ENCODE data around the gene S100A3. TPM values are rescaled to one million over a fixed set of nuclear protein-coding genes. Genes with fewer than 3 reads are reported as not detected.
A peak's percentile ranks its signal among the peaks of the same experiment; 100 is the strongest.
"Not testable (repeated sequence)": the region's sequence is repeated elsewhere in the genome, so short reads cannot be mapped to it uniquely, and the experiment has no call there.

The S100A3 gene, protein sequence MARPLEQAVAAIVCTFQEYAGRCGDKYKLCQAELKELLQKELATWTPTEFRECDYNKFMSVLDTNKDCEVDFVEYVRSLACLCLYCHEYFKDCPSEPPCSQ
- total RNA-seq: 0.49 TPM
- long read RNA-seq: 0 reads

GRCh38 chr1:153548722-153549688 lies at the start of gene S100A3:
S100A3 (minus strand) TSS chr1:153549258; CDS start chr1:153548485, 773 bp downstream.
- peak; percentile 79 for DNase-seq (ENCODE audit: missing footprints)
- ATAC-seq: peak; percentile 57
- intact Hi-C loops (cut with DNase I): no loop called here

DNA sequence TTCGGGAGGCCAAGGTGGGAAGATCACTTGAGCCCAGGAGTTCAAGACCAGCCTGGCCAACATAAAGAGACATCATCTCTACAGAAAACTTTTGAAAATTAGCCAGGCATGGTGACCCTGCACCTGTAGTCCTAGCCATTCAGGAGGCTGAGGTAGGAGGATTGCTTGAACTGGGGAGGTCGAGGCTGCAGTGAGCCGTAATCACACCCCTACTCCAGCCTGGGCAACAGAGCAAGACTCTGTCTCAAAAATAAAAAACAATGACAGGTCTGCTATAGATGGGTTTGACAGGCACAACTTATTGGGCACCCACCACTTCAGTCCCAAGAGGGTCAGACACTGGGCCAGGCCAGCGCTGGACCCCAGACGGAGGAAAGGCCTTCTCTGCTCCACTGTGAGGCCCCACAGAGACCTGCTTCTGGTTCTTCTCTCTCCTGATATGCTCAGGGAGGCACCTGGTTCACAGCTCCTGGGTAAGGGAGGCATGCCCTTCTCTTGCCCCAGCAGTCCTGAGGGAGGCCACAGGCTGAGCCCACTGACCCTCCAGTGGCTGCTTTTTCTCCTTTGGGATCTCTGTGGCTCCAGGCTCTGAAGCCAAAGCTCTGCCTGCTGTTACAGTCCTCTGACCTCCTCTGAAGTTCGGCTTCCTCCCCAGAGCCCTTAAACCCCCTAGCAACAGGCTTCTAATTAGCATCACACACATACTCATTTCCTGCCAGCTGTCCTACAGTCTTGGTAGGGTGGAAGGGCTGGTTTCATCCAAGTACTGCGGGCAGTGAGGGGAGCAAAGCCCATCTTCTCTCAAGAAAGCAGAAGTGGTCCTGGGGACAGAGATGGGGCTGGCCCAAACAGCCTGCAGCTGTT lies 49.5 kb upstream of the S100A3 start:
- intact Hi-C loops (cut with DNase I): no loop called here
- ATAC-seq: peak; percentile 60
- no peak for DNase-seq (ENCODE audit: missing footprints)

- ATAC-seq (no peak), DNase-seq (ENCODE audit: missing footprints) (no peak)
- intact Hi-C loops (cut with DNase I): no loop called here
These were observed 48.1 kb upstream of the S100A3 start for GRCh38 chr1:153597206-153597605.

GRCh38 chr1:153592748-153593147 lies 43.7 kb upstream of the S100A3 start:
- ATAC-seq (no peak), DNase-seq (ENCODE audit: missing footprints) (no peak)
- intact Hi-C loops (cut with DNase I): no loop called here

DNA sequence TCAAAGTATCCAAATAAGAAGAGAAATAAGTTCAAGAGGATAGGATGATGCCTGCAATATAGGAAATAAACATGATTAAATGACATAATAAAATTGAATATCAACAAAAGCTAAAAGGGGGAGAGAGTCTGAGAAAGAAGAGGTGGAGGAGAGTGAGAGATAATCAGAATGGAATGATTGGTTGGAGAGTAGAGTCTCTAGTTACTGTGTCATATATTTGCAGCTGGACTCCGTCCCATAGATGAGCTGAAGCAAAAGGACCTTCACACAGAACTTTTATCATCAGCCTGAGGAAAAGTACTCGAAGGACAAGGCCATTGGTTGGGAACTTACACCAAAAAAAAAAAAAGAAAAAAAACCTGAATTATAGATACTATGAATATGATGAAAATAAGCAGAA lies 39.4 kb upstream of the S100A3 start:
- intact Hi-C loops (cut with DNase I): no loop called here
- ATAC-seq: no peak
- DNase-seq (ENCODE audit: missing footprints): no peak

DNA sequence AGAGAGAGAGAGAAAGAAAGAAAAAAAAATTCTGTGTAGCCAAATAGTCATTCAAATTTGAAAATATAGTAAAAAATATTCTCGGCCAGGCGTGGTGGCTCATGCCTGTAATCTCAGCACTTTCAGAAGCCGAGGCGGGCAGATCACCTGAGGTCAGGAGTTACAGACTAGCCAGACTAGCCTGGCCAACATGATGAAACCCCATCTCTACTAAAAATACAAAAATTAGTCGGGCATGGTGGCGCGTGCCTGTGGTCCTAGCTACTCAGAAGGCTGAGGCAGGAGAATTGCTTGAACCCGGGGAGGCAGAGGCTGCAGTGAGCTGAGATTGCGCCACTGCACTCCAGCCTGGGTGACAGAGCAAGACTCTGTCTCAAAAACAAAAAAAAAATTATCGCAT lies 39.0 kb upstream of the S100A3 start:
- ATAC-seq; intact Hi-C loops (cut with DNase I); DNase-seq (ENCODE audit: missing footprints): not testable (repeated sequence)

- intact Hi-C loops (cut with DNase I): no loop called here
- DNase-seq (ENCODE audit: missing footprints) (no peak), ATAC-seq (peak; percentile 26)
These were observed 38.3 kb upstream of the S100A3 start for GRCh38 chr1:153587314-153587713.

GRCh38 chr1:153586347-153586746 lies 37.3 kb upstream of the S100A3 start:
- intact Hi-C loops (cut with DNase I): no loop called here
- DNase-seq (ENCODE audit: missing footprints) (no peak), ATAC-seq (no peak)

DNA sequence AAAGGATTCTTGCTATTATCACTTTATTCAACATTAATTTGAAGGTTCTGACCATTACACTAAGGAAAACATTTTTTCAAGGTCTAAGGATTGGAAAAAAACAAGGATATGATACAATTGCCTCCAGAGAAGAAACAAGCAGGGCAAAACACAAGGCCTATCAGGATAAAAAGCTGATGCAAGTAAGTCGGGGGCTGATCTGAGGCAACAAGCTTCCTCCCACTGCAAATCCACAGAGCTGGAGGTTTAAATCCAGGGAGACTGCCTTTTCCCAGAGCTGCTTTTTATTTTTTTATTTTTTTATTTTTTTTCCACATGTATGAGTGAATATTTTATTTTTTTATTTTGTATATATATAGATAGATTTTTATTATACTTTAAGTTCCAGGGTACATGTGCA lies 35.9 kb upstream of the S100A3 start:
- ATAC-seq (no peak), DNase-seq (ENCODE audit: missing footprints) (no peak)
- intact Hi-C loops (cut with DNase I): no loop called here

- no peak for ATAC-seq
- intact Hi-C loops (cut with DNase I): no loop called here
- no peak for DNase-seq (ENCODE audit: missing footprints)
These were observed 34.9 kb upstream of the S100A3 start for GRCh38 chr1:153583976-153584375.

DNA sequence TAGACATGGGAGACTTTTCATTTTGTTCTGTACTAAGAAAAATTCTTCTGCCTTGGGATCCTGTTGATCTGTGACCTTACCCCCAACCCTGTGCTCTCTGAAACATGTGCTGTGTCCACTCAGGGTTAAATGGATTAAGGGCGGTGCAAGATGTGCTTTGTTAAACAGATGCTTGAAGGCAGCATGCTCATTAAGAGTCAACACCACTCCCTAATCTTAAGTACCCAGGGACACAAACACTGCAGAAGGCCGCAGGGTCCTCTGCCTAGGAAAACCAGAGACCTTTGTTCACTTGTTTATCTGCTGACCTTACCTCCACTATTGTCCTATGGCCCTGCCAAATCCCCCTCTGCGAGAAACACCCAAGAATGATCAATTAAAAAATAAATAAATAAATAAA lies 34.5 kb upstream of the S100A3 start:
- DNase-seq (ENCODE audit: missing footprints); ATAC-seq; intact Hi-C loops (cut with DNase I): not testable (repeated sequence)

DNA sequence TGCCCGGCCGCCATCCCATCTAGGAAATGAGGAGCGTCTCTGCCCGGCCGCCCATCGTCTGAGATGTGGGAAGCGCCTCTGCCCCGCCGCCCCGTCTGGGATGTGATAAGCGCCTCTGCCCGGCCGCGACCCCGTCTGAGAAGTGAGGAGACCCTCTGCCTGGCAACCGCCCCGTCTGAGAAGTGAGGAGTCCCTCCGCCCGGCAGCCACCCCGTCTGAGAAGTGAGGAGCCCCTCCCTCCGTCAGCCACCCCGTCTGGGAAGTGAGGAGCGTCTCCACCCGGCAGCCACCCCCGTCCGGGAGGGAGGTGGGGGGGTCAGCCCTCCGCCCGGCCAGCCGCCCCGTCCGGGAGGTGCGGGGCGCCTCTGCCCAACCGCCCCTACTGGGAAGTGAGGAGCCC lies 33.8 kb upstream of the S100A3 start:
- DNase-seq (ENCODE audit: missing footprints); intact Hi-C loops (cut with DNase I); ATAC-seq: not testable (repeated sequence)

GRCh38 chr1:153578936-153579335 lies 29.9 kb upstream of the S100A3 start:
- DNase-seq (ENCODE audit: missing footprints): no peak
- intact Hi-C loops (cut with DNase I): loop anchor here (10.0 kb wide), 1 partner anchor 176 kb away; no protein-coding TSS in a partner anchor
- no peak for ATAC-seq

DNA sequence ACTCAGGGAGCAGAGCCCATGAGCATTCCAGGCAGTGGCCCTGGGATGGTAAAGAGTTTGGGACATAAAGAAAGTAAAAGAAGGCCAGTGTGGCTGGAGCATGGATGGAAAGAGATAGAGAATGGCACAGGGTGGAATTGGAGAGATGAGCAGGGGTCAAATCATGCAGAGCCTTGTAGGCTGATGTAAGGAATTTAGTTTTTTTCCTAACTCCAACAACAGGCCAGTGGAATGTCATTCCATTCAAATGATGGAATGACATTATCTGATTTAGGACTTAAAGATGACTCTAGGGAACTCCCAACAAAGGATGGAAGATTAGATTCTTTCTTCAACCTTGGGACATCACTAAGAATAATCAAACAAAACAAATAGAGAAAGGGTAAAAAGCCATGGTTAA lies 29.4 kb upstream of the S100A3 start:
- intact Hi-C loops (cut with DNase I): loop anchor here (10.0 kb wide), 1 partner anchor 176 kb away; no protein-coding TSS in a partner anchor
- DNase-seq (ENCODE audit: missing footprints) (no peak), ATAC-seq (no peak)

DNA sequence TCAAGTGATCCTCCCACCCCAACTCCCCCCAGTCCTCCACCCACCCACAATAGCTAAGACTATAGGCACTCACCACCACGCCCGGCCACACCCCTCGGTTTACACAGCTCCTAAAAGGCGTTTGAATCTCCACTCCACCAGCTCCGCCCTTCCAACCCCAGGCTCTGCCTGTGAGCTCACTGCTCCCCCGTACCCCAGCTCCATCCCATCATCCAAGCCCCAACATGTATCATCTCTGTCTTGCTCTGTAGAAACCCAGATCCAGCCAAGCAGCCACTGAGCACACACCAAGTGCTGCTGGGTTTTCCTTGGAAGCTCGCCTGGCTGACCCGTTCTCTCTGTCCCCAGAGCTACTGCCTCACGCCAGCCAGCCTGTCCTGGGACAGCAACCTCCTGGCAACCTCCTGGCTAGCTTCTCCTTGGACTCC lies 28.6 kb upstream of the S100A3 start:
- intact Hi-C loops (cut with DNase I): loop anchor here (10.0 kb wide), 1 partner anchor 177 kb away; no protein-coding TSS in a partner anchor
- DNase-seq (ENCODE audit: missing footprints) (no peak), ATAC-seq (peak; percentile 69)

GRCh38 chr1:153577138-153577537 lies 28.1 kb upstream of the S100A3 start:
- intact Hi-C loops (cut with DNase I): loop anchor here (10.0 kb wide), 1 partner anchor 178 kb away; no protein-coding TSS in a partner anchor
- no peak for ATAC-seq
- no peak for DNase-seq (ENCODE audit: missing footprints)

DNA sequence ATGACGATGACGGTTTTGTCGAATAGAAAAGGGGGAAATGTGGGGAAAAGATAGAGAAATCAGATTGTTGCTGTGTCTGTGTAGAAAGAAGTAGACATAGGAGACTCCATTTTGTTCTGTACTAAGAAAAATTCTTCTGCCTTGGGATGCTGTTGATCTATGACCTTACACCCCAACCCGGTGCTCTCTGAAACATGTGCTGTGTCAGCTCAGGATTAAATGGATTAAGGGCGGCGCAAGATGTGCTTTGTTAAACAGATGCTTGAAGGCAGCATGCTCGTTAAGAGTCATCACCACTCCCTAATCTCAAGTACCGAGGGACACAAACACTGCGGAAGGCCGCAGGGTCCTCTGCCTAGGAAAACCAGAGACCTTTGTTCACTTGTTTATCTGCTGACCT lies 26.4 kb upstream of the S100A3 start:
- ATAC-seq; DNase-seq (ENCODE audit: missing footprints): not testable (repeated sequence)
- intact Hi-C loops (cut with DNase I): loop anchor here (10.0 kb wide), 1 partner anchor 179 kb away; no protein-coding TSS in a partner anchor

- not testable (repeated sequence) for DNase-seq (ENCODE audit: missing footprints)
These were observed 26.0 kb upstream of the S100A3 start for GRCh38 chr1:153575081-153575491.

GRCh38 chr1:153573351-153573750 lies 24.3 kb upstream of the S100A3 start:
- ATAC-seq: no peak
- no peak for DNase-seq (ENCODE audit: missing footprints)
- intact Hi-C loops (cut with DNase I): loop anchor here (5.0 to 10.0 kb wide), 4 partner anchors 39 to 181 kb away; partner anchors contain the start of genes ILF2, S100A16 and SNAPIN

More at GRCh38 chr1:153575081-153575491, 26.0 kb upstream of the S100A3 start:
- ATAC-seq: not testable (repeated sequence)
- intact Hi-C loops (cut with DNase I): loop anchor here (10.0 kb wide), 1 partner anchor 180 kb away; no protein-coding TSS in a partner anchor
